NCI-H510A treated with DMSO at 0.1 percent for 48 hours (cell line): Measurements from ENCODE around the gene UQCRQ.
A peak's percentile ranks its signal among the peaks of the same experiment; 100 is the strongest.

ENCODE experiments used
- DNase-seq: peaks from one replicate; lab custom pipeline; 2025; lab: John Stamatoyannopoulos, UW

The UQCRQ gene

GRCh38 chr5:132871459-132872284 is 5.2 kb downstream of the UQCRQ start:
- no peak for DNase-seq

DNA sequence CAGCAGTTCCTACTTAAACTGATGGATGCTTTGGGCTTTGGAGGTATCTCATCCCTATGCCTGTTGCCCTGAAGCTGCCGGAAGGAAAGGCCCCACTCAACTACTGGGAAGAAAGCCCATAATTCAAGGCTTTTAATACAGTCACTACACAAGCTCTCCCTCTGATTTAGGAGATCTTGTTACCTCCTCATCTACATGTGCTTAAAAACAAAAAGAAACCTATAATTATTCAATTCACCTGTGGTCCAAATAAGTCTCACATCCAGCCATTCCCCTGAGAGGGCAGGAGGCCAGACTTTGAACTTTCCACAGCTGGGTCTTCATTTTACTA is 6.3 kb downstream of the UQCRQ start:
- DNase-seq = no peak

DNA sequence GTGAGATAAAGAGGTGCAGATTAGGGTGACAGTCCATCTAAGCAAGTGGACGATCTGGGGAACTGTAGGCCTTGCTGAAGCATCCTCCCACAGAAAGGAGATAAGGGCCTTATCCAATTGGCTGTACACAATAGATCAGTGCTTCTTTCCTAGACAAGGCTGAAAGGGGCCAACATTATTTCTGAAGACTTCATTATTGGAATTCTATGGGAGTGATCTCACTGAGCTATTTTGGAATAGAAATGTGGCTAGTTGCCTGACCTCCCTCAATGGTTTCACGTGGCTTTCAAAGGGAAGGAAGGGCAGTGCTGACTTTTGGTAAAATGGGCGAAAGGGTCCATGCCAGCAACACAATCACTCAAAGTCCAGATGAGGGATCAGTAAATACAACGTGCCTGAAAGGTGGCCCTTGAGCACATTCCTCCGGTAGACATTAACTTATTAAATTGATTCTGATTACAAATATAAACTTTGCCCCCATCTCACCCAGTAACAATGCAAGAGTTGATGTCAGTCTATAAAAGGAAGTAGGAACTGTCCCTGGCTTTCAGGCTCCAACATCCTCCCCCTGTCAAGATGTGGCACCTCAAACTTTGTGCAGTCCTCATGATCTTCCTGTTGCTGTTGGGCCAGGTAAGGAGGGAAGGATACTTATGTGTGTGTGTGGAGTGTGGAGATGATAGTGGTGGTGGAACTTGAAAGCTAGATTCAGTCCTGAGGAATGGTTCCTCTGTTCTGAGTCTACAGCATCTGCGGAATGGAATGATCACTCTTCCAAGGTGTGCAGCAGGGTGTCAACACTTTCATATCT is 6.9 kb downstream of the UQCRQ start, which contains the start of gene LEAP2:
TSS of gene LEAP2 (plus strand) at position 550 of the 811 bp plus-strand sequence. CDS start at position 577, 27 bp downstream.
- DNase-seq = no peak

DNA sequence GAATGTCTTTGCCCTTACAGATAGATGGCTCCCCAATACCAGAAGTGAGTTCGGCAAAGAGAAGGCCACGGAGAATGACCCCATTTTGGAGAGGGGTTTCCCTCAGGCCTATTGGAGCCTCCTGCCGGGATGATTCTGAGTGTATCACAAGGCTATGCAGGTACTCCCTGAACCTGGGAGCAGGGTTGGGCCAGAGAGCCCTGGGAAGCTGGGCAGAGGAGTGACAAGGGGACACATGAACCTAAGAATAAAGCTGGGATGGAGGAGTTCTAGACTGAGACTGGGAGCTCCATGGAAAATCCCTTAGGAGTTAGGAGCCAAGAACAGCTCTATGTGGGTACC is 7.5 kb downstream of the UQCRQ start:
- DNase-seq = no peak

- DNase-seq = no peak
Measured at GRCh38 chr5:132876020-132876759, 9.7 kb downstream of the UQCRQ start.

- DNase-seq = no peak
Measured at GRCh38 chr5:132877466-132877865, 11.0 kb downstream of the UQCRQ start.

- peak; percentile 33 for DNase-seq
Measured at GRCh38 chr5:132877938-132878337, 11.5 kb downstream of the UQCRQ start.

GRCh38 chr5:132883261-132883834 is 16.9 kb downstream of the UQCRQ start:
- peak; percentile 27 for DNase-seq

- no peak for DNase-seq
Measured at GRCh38 chr5:132884548-132884947, 18.1 kb downstream of the UQCRQ start.

GRCh38 chr5:132886064-132886823 is 19.8 kb downstream of the UQCRQ start:
- DNase-seq = no peak

GRCh38 chr5:132887283-132887682 is 20.8 kb downstream of the UQCRQ start:
- no peak for DNase-seq

DNA sequence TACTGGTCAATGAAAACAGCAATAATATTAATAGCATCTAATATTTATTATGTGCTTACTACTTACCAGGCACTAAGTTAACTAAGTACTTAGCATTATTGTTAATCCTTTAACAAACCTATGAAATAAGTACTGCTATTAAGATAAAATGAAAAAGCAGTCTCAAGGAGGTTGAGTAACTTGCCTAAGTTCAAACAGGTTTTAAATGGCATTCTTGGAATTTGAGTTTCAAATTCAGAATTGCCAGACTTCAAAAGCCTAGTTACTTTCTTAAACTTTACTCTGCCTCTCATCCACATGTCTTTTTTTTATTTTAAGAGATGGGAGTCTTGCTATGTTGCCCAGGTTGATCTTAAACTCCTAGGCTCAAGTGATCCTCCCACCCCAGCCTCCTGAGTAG is 23.1 kb downstream of the UQCRQ start:
- DNase-seq = no peak

DNA sequence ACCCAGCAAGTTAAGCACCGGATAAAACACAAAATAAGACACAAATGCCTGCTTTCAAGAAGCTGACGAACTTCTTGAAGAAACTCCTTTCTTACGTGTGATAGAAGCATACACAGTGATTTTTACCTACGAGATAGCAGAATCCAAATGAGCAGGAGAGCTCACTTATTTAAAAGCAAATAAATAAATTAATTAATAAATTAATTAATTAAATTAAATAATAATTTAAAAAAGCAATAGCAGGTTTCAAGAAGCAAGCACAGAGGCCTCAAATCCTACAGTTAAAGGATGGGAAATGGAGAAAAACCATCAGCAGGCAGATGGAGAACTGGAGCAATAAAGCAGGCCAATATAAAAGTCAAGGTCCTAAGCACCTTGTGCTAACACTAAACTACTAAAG is 24.4 kb downstream of the UQCRQ start:
- no peak for DNase-seq

DNA sequence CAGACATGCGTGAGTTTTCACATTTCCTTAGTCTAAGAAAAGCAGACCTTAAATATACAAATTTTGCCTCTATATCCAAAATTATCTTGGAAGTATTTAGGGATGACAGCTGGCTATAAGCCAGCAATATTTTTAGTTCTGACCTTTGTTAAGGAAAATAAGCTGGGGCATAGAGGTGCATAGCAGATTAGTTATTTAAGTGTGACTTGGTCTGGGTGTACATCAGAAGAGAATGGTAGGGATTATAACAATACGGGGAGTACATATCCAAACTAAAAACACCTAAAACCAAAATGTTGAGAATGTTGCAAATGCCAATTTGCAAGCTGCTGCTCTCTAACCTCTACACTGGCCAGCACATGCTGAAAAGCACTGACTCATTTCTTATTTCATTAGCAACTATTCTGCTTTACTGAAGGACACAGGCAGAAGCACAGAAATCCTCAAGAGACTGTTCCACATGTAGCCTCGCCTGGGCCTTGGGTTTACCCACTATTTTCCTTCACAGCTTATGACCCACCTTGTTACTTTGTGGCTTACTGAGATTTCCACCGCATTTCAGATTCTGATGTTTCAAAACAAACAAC is 29.4 kb downstream of the UQCRQ start:
- no peak for DNase-seq

- DNase-seq = no peak
Measured at GRCh38 chr5:132896685-132897084, 30.2 kb downstream of the UQCRQ start.

- no peak for DNase-seq
Measured at GRCh38 chr5:132898094-132898493, 31.7 kb downstream of the UQCRQ start.

DNA sequence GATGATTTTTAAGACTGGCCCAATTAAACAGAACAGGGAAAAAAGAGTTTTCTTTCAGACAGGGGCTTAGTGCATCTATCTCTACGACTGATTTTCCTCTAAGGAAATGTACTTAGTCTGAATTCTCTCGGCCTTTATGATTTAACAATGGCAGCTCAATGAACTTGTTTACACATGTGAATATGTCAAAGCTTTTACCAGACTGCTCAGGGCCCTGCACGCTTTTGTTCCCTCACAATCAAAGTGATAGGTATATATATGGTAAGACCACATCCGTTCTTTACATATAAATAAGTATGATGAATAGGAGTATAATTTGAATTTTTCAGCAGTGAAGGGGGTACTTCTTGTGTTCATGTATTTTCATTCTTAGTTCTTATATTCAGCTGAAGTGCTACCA is 34.6 kb downstream of the UQCRQ start:
- DNase-seq = no peak

GRCh38 chr5:132901730-132902129 is 35.3 kb downstream of the UQCRQ start:
- DNase-seq = no peak

DNA sequence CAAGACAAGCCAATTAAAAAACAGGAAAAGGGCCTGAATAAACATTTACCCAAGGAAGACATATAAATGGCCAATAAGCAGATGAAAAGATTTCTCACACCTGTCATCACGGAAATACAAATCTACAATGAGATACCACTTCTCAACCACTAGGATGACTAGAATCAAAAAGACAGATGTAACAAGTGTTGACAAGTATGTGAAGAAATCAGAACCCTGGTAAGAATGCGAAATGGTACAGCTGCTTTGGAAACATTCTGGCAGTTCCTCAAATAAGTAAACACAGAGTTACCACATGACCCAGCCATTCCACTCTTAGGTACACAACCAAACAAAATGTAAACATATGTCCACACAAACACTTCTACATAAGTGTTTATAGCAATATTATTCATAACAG is 39.5 kb downstream of the UQCRQ start:
- DNase-seq = peak; percentile 38

DNA sequence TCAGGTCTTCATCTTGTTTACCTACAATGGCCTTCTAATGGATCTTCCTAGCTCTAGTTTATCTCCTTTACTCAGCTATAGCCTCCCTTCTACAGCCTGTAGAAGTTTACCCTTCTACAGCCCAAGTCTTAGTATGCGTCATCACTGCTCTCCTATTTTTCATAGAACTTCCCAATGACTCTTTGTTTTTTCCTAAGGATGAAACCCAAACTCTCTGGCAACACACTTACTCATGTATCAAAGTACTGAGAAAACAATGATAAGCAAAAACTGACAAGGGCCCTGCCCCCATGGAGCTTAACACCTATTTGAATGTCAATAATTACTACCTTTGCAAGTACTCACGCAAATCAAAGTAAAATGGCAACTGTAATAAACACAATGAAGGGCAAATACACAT is 40.7 kb downstream of the UQCRQ start:
- no peak for DNase-seq

GRCh38 chr5:132909702-132910101 is 43.3 kb downstream of the UQCRQ start:
- no peak for DNase-seq
